Activated T-helper 17 cell treated with anti-CD3 and anti-CD28 coated beads, Interleukin-2, amount 50 U/mL, for 72 hours (primary cell): ENCODE measurements around the gene NEURL1. TPM values are rescaled to one million over a fixed set of nuclear protein-coding genes. Genes with fewer than 3 reads are reported as not detected.
A peak's percentile ranks its signal among the peaks of the same experiment; 100 is the strongest.
"Not testable (repeated sequence)": the region's sequence is repeated elsewhere in the genome, so short reads cannot be mapped to it uniquely, and the experiment has no call there.

Experiments
- ATAC-seq: fragments of 150-1000 bp; cut with Tn5 transposase; replicated peaks from 2 replicates; pipeline ENCODE4 v1.10.0; 2021; ENCODE audit warnings: mild to moderate bottlenecking, moderate library complexity
- H3K27ac Mint-ChIP-seq: one replicate; pipeline ENCODE4 v1.8.0; 2022; ENCODE audit warnings: mixed read lengths
- H3K27me3 Mint-ChIP-seq: one replicate; pipeline ENCODE4 v1.8.0; 2022; ENCODE audit warnings: mixed read lengths
- H3K36me3 Mint-ChIP-seq: one replicate; pipeline ENCODE4 v1.8.0; 2022; ENCODE audit warnings: low read depth, mild to moderate bottlenecking, mixed read lengths
- H3K4me1 Mint-ChIP-seq: one replicate; pipeline ENCODE4 v1.8.0; 2022; ENCODE audit warnings: mixed read lengths
- H3K4me3 Mint-ChIP-seq: one replicate; pipeline ENCODE4 v1.8.0; 2022; ENCODE audit warnings: mild to moderate bottlenecking, mixed read lengths
- H3K9me3 Mint-ChIP-seq: one replicate; pipeline ENCODE4 v1.8.0; 2022; ENCODE audit warnings: mixed read lengths
- total RNA-seq, 2 donors: library from RNA; stranded (reverse); gene quantifications; one replicate each; pipeline ENCODE4 v1.2.3, GENCODE V29; 2022

Gene NEURL1
- total RNA-seq, 2 donors from 2014 or later: 2.1 to 3.7 TPM

GRCh38 chr10:103510046-103510685 is 16.7 kb downstream of the NEURL1 start:
- H3K27ac Mint-ChIP-seq: no peak overlapping the region
- H3K4me3 Mint-ChIP-seq: no peak overlapping the region
- no peaks in the 10 kb centered on the region for H3K9me3 Mint-ChIP-seq
- no peak for ATAC-seq
- H3K27me3 Mint-ChIP-seq: peaks cover 4% of the 10 kb centered on the region
- H3K36me3 Mint-ChIP-seq: no peaks in the 10 kb centered on the region
- no peaks in the 10 kb centered on the region for H3K4me1 Mint-ChIP-seq

GRCh38 chr10:103510791-103511752 is 17.6 kb downstream of the NEURL1 start:
- H3K4me1 Mint-ChIP-seq: peaks cover 6% of the 10 kb centered on the region
- no peak overlapping the region for H3K27ac Mint-ChIP-seq

GRCh38 chr10:103512166-103512565 is 18.7 kb downstream of the NEURL1 start:
- no peak for ATAC-seq
- no peak overlapping the region for H3K4me3 Mint-ChIP-seq
- no peaks in the 10 kb centered on the region for H3K9me3 Mint-ChIP-seq
- H3K27me3 Mint-ChIP-seq: peaks cover 4% of the 10 kb centered on the region
- peaks cover 10% of the 10 kb centered on the region for H3K4me1 Mint-ChIP-seq
- no peak overlapping the region for H3K27ac Mint-ChIP-seq
- H3K36me3 Mint-ChIP-seq: no peaks in the 10 kb centered on the region

More at GRCh38 chr10:103510791-103511752, 17.6 kb downstream of the NEURL1 start:
- no peak for ATAC-seq
- Mint-ChIP-seq H3K36me3 (no peaks in the 10 kb centered on the region), H3K4me3 (no peak overlapping the region), H3K27me3 (peaks cover 4% of the 10 kb centered on the region), H3K9me3 (no peaks in the 10 kb centered on the region)

GRCh38 chr10:103512591-103513379 is 19.3 kb downstream of the NEURL1 start:
- H3K27me3 Mint-ChIP-seq: peaks cover 4% of the 10 kb centered on the region

GRCh38 chr10:103513380-103514060 is 20.0 kb downstream of the NEURL1 start:
- no peak overlapping the region for H3K4me3 Mint-ChIP-seq
- H3K27ac Mint-ChIP-seq: no peak overlapping the region
- ATAC-seq: no peak
- H3K4me1 Mint-ChIP-seq: peaks cover 18% of the 10 kb centered on the region
- H3K9me3 Mint-ChIP-seq: no peaks in the 10 kb centered on the region
- H3K36me3 Mint-ChIP-seq: no peaks in the 10 kb centered on the region
- peaks cover 4% of the 10 kb centered on the region for H3K27me3 Mint-ChIP-seq

More at GRCh38 chr10:103512591-103513379, 19.3 kb downstream of the NEURL1 start:
- H3K9me3 Mint-ChIP-seq: no peaks in the 10 kb centered on the region
- H3K4me3 Mint-ChIP-seq: no peak overlapping the region
- ATAC-seq: no peak
- no peaks in the 10 kb centered on the region for H3K36me3 Mint-ChIP-seq
- no peak overlapping the region for H3K27ac Mint-ChIP-seq
- peaks cover 16% of the 10 kb centered on the region for H3K4me1 Mint-ChIP-seq

GRCh38 chr10:103514244-103514643 is 20.7 kb downstream of the NEURL1 start:
- Mint-ChIP-seq H3K27ac (no peak overlapping the region), H3K4me1 (peaks cover 18% of the 10 kb centered on the region), H3K36me3 (no peaks in the 10 kb centered on the region), H3K9me3 (no peaks in the 10 kb centered on the region), H3K27me3 (peaks cover 4% of the 10 kb centered on the region), H3K4me3 (no peak overlapping the region)
- ATAC-seq: no peak

- H3K27ac Mint-ChIP-seq: peak overlapping the region; percentile 71
- ATAC-seq: peak; percentile 27
- H3K9me3 Mint-ChIP-seq: no peaks in the 10 kb centered on the region
These were observed 24.0 kb downstream of the NEURL1 start for GRCh38 chr10:103517234-103518085.

GRCh38 chr10:103519798-103520197 is 26.3 kb downstream of the NEURL1 start:
- no peaks in the 10 kb centered on the region for H3K9me3 Mint-ChIP-seq
- no peaks in the 10 kb centered on the region for H3K36me3 Mint-ChIP-seq
- ATAC-seq: no peak
- peaks cover 20% of the 10 kb centered on the region for H3K27me3 Mint-ChIP-seq
- peaks cover 23% of the 10 kb centered on the region for H3K4me1 Mint-ChIP-seq
- no peak overlapping the region for H3K27ac Mint-ChIP-seq
- H3K4me3 Mint-ChIP-seq: no peak overlapping the region

More at GRCh38 chr10:103517234-103518085, 24.0 kb downstream of the NEURL1 start:
- Mint-ChIP-seq H3K27me3 (peaks cover 8% of the 10 kb centered on the region), H3K4me1 (peaks cover 23% of the 10 kb centered on the region), H3K4me3 (no peak overlapping the region), H3K36me3 (no peaks in the 10 kb centered on the region)

GRCh38 chr10:103522006-103522405 is 28.5 kb downstream of the NEURL1 start:
- not testable (repeated sequence) for H3K4me3 Mint-ChIP-seq, ATAC-seq, H3K36me3 Mint-ChIP-seq, H3K9me3 Mint-ChIP-seq, H3K27ac Mint-ChIP-seq
- Mint-ChIP-seq H3K27me3 (peaks cover 29% of the 10 kb centered on the region), H3K4me1 (peaks cover 14% of the 10 kb centered on the region)

- Mint-ChIP-seq H3K9me3 (no peaks in the 10 kb centered on the region), H3K4me3 (no peak overlapping the region), H3K27ac (no peak overlapping the region), H3K4me1 (peaks cover 5% of the 10 kb centered on the region), H3K36me3 (no peaks in the 10 kb centered on the region), H3K27me3 (peaks cover 29% of the 10 kb centered on the region)
- ATAC-seq: no peak
These were observed 30.2 kb downstream of the NEURL1 start for GRCh38 chr10:103523683-103524082.

- no peaks in the 10 kb centered on the region for H3K9me3 Mint-ChIP-seq
- H3K4me3 Mint-ChIP-seq: no peak overlapping the region
- H3K27ac Mint-ChIP-seq: no peak overlapping the region
- H3K36me3 Mint-ChIP-seq: no peaks in the 10 kb centered on the region
- no peak for ATAC-seq
- peaks cover 5% of the 10 kb centered on the region for H3K4me1 Mint-ChIP-seq
- H3K27me3 Mint-ChIP-seq: peaks cover 29% of the 10 kb centered on the region
These were observed 32.4 kb downstream of the NEURL1 start for GRCh38 chr10:103525901-103526300.

GRCh38 chr10:103527476-103527875 is 34.0 kb downstream of the NEURL1 start:
- not testable (repeated sequence) for H3K4me1 Mint-ChIP-seq, H3K36me3 Mint-ChIP-seq, H3K4me3 Mint-ChIP-seq, H3K27ac Mint-ChIP-seq, H3K9me3 Mint-ChIP-seq, ATAC-seq
- peaks cover 23% of the 10 kb centered on the region for H3K27me3 Mint-ChIP-seq

- Mint-ChIP-seq H3K4me1 (no peaks in the 10 kb centered on the region), H3K9me3 (peaks cover 3% of the 10 kb centered on the region), H3K27me3 (peaks cover 21% of the 10 kb centered on the region), H3K36me3 (no peaks in the 10 kb centered on the region), H3K4me3 (no peak overlapping the region), H3K27ac (no peak overlapping the region)
- no peak for ATAC-seq
These were observed 35.0 kb downstream of the NEURL1 start for GRCh38 chr10:103528549-103528948.
